NK-92 (cell line): ENCODE measurements around the gene MAF.

Source experiments
- DNase-seq: peaks from one replicate; lab custom pipeline; 2025; ENCODE audit not compliant: unreplicated experiment; lab: John Stamatoyannopoulos, UW

Gene MAF

GRCh38 chr16:79613009-79613408, 12.5 kb upstream of the MAF start:
- DNase-seq: no peak

GRCh38 chr16:79612207-79612606, 11.7 kb upstream of the MAF start:
- DNase-seq: no peak

DNA sequence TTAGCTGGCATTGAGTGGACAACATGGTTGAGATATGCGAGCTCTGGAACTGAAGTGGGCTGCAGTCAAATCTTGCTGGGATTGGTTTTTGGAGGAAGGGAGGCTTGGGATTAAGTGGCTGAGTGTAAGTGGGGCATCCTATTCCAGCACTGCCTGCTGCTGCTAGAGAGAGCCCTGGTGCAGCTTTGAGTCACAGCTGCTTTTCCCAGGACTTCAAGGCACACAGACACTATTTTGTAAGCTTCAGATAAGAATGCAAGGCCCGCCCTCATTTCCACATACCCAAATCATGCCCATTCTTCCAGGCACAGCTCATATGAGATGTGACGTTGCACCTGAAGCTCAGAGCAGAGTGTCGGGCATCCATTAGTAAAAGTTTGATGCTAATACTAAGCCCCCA, 10.2 kb upstream of the MAF start:
- no peak for DNase-seq

- no peak for DNase-seq
Measured at GRCh38 chr16:79609861-79610260, 9.3 kb upstream of the MAF start.

DNA sequence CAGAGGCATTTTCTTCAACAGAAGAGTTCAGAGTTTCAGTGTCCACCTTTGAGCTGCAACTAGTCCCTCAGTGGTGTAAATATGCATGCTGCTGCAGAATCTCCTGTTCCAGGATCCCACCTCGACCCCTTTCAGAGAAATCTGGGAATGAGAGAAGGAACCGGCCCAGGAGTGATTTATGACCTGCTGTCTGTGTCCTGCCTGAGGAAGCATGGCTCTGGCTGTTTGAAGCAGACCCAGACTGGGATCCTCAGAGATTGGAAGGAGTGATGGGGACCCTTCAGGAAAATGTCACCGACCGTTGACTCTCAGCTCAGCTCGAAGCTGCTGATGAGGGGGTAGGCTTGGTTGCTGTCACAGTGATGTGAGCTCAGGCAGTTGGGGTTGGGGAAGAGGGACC, 8.4 kb upstream of the MAF start:
- DNase-seq: no peak

- DNase-seq: no peak
Measured at GRCh38 chr16:79607587-79607986, 7.0 kb upstream of the MAF start.

DNA sequence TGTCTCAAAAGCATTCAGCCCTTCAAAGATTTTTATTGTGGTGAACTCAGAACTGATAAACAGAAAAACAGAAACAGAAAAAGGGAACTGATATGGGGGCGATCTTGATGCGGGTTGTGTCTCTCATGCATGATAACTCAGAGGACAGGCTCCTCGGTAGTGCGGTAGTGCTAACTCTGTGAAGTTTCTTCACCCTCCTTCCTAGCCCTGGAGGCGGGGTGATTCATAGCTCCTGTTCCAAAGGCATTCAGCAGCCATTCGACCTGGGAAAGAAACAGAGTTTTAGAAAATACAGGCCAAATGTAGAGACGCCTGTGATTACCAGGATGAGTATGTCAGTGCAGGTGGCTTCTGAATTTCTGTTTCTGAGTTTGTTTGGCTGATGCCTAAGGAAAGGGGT, 5.5 kb upstream of the MAF start:
- DNase-seq: no peak

DNA sequence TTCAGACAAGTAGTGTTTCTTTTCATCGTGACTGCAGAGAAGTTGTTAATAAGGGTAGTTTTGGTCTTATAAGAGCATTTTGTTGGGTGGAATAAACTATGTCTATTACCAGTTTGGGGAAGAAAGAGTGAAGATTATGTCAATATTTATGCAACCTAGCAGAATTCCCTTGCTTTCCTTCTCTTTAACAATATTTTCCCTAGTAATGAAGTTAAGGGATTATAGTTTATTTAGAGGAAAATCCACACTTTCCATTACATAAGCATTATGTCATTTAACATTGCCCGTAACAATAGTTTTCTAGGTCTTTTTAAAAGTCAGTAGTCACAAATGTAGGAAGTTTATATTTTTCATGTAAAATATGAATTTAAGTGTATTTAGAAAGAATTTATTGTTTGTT, 2.5 kb upstream of the MAF start:
- no peak for DNase-seq

DNA sequence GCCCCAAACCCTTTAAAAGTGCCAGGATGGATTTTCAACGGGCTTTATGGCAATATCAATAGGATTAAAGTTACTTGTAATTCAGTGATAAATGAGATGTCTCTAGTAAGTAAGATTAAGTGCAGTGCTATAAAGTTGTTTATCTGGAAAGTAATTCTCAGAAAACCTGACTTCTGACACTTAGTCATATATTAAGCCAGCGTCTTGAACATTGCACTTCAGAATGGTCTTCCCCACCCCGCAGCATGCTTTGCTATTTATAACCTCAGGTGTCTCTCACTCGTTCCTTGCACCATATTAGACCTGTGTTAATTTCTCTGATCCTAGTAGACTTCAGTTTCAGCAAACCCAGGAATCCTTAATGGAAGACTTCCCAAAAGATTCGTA, 2.1 kb upstream of the MAF start:
- DNase-seq: no peak

- DNase-seq: no peak
Measured at GRCh38 chr16:79601931-79602627, 1.5 kb upstream of the MAF start.

DNA sequence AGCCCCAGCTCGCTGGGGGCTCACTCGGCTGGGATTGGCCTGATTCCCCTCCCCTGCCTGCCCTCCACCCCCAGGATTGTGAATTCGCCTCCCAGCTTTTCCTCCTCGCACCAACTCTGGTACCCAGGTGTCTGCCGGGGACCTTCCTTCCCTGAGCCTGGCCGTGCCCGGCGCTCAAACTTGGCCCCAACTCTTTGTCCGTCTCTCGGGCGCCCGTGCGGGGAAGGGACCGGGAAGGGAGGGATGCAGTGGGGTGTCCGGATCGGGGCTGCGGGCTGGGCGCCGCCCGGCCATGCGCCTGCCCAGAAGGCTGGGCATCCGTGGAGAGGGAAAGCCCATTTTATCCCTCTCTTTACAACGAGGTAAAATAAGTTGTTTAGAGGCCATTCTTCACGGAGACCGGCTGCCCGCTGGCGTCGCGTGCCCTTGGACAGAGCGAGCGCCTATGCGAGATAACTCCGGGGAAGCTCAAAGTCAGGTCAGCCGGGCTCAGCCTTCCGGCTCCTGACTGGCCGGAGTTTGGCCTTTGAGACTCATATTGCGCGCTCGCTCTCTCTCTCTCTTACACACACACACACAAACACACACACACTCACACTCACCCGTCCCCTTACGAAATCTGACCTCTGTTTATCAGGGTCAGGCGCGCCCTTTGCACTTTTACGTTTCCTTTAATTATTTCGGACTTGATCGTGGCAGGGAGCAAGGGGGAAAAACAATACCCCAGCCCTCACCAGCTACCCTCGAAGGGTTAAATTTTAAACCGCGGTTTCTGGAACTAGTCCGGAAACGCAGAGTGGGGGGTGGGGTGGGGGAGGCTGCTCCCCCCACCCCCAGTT, 774 bp upstream of the MAF start:
- DNase-seq: no peak

GRCh38 chr16:79599837-79600637, 500 bp downstream of the MAF start:
- DNase-seq: no peak

- no peak for DNase-seq
Measured at GRCh38 chr16:79599256-79599836, 1.2 kb downstream of the MAF start.

DNA sequence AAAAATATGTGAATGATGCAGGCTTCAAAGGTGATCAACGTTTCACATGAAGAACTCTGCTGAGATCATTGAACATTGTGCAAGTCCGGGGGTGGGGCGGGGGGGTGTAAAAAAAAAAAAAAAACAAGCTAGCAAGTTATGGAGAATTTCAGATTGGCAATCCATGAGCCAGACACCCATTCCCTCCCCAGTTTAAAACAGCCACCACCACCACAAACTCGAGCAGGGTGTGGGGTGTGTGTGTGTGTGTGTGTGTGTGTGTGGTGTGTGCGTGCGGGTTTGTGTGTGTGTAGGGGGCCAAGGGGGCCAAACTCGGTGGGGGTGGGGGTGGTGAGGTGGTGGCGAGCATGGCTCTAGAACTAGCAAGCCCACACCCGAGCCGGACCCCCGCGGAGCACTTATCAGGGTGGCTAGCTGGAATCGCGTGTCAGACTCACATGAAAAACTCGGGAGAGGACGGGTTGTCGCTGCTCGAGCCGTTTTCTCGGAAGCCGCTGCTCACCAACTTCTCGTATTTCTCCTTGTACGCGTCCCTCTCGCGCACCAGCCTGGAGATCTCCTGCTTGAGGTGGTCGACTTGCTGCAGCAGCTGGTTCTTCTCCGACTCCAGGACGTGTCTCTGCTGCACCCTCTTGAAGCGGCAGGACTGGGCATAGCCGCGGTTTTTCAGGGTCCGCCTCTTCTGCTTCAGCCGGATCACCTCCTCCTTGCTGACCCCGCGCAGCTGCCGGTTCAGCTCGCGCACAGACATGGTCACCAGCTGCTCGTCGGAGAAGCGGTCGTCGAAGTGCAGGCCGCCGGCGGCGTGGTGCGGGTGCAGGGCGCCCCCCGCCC, 2.0 kb downstream of the MAF start:
- DNase-seq: no peak

DNA sequence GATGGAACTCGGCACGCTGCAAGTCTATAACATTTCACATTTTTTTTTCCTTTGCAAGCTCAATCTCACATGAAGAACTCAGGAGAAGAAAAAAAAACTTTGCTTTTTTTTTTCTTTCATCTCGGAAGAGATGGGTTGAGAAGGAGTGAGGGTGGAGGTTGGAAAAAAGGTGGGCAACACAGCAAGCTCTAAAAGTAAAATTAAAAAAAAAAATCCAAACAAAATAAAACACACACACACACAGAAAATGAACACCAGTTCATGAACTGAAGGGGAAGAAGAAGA, 2.5 kb downstream of the MAF start:
- DNase-seq: no peak

DNA sequence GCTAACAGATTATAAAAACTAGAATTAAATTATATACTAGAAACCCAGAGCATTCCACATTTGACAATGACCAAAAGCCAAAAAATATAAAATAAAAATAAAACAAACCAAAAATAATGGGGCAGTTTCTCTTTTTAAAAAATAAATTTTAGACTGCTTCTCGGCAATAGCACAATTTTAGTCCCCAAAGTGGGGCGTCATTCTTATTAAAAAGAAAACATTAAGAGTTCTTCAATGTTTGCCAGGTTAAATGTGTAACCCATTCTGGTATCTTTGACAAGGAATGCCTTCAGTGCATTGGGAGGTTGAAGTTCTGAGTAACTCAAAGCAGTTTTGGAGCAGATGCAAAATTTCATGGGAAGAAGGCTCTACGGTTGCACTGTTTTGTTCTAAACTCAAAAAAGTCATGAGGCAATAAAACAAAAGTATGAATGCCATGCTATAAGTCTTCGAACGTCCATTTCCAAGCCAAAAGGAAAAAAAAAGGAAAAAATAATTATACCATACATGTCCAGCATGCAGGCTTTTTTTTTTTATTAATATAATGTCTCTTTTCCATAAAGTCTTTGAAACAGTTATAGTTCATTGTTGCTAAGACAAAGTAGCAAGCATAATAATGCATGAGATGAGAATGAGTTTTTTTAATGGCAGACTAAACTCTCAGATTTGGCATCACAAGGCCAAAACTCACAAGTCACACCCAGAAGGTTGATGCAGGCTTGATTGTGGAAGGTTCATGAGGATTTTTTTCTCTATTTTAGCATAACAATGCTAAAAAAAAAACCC, 3.1 kb downstream of the MAF start:
- DNase-seq: no peak

GRCh38 chr16:79595931-79596450, 4.5 kb downstream of the MAF start:
- no peak for DNase-seq

DNA sequence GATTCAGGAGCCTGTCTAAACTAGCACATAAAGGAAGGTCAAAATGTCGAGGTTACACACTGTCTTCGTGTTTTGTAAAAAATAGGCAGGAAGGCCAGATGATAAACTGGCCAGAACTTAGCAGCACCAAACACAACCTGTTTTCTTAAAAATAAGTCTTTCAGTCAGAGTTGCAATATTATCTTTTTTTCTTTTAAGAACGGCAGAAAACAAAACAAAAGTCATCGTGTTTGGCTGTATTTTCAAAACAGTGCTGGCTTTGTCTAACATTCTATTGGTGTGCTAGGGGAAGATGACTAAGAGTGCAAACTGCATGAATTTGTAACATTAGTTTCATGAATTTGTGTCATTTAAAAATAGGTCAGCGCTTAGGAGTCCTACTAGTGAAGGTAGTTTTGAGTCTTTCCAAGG, 5.3 kb downstream of the MAF start:
- DNase-seq: no peak

DNA sequence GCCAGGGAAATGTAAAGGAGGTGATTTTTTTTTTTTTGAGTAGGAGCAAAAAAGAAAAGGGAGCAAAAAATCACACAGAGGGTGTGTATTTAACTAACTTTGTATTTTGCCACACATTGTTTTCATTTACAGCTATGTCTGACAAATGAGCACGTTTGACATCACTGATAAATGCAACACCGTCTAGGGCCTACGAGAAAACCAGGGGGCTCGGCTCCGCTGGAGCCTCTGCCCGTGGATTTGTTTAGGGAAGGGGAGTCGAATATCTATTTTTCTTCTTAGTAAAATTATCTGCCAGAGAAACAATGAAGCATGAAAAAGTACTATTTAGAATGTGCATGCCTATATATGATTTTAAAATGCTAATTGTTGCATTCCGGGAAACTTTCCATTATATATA, 6.8 kb downstream of the MAF start:
- DNase-seq: no peak

- no peak for DNase-seq
Measured at GRCh38 chr16:79593074-79593531, 7.4 kb downstream of the MAF start.
